Lung microvascular endothelial cell (primary cell): Measurements from ENCODE around the gene VARS1. TPM values are rescaled to one million over a fixed set of nuclear protein-coding genes. Genes with fewer than 3 reads are reported as not detected.
"Not testable (repeated sequence)": the region's sequence is repeated elsewhere in the genome, so short reads cannot be mapped to it uniquely, and the experiment has no call there.

Experiments used
- DNase-seq, 2 donors: peaks; one replicate each; pipeline versions ENCODE4 v3.0.0 to v3.0.0-alpha.2; 2010; ENCODE audit warnings: low read depth in 2 of 2
- total RNA-seq: library from RNA; depleted of rRNA; stranded (reverse); fragments of >200 nt; gene quantifications from 2 replicates; pipeline ENCODE4 v1.2.1, GENCODE V29; 2014

The VARS1 gene
- 36.3 and 39.0 TPM in 2 replicates for total RNA-seq

- peak; percentile 90 to 94 for DNase-seq
These were observed at the start of gene VARS1 for GRCh38 chr6:31795616-31796298. TSS of gene VARS1 (minus strand) at chr6:31795752. CDS start at chr6:31795217, 535 bp downstream.

DNA sequence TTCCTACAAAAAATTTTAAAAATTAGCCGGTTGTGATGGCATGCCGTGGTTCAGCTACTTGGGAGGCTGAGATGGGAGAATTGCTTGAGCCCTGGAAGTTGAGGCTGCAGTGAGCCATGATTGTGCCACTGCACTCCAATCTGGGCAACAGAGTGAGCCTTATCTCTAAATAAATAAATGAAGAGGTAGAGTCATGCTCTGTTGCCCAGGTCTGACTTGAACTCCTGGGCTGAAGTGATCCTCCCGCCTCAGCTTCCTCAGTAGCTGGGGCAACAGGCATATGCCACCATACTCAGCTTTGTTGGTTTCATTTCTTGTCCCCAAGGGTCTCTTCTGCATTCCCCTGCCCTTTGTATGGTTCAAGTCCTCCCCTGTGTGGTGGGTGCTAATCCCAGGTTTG lies 49.0 kb upstream of the VARS1 start:
- no peak for DNase-seq

DNA sequence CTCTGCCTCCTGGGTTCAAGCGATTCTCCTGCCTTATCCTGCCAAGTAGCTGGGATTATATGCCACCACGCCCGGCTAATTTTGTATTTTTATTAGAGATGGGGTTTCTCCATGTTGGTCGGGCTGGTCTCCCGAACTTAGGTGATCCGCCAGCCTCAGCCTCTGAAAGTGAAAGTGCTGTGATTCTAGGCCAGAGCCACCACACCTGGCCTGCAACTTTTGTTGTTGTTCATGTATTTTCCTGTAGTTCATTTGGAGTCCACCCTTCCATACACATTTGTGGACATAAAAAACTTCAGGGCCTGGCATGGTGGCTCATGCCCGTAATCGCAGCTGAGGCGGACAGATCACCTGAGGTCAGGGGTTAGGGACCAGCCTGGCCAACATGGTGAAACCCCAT lies 46.5 kb upstream of the VARS1 start:
- no peak for DNase-seq

- DNase-seq = not testable (repeated sequence)
These were observed 44.2 kb upstream of the VARS1 start for GRCh38 chr6:31839779-31840126.

- DNase-seq = no peak
These were observed 43.4 kb upstream of the VARS1 start for GRCh38 chr6:31838968-31839367.

- DNase-seq = not testable (repeated sequence)
These were observed 42.6 kb upstream of the VARS1 start for GRCh38 chr6:31838114-31838553.

DNA sequence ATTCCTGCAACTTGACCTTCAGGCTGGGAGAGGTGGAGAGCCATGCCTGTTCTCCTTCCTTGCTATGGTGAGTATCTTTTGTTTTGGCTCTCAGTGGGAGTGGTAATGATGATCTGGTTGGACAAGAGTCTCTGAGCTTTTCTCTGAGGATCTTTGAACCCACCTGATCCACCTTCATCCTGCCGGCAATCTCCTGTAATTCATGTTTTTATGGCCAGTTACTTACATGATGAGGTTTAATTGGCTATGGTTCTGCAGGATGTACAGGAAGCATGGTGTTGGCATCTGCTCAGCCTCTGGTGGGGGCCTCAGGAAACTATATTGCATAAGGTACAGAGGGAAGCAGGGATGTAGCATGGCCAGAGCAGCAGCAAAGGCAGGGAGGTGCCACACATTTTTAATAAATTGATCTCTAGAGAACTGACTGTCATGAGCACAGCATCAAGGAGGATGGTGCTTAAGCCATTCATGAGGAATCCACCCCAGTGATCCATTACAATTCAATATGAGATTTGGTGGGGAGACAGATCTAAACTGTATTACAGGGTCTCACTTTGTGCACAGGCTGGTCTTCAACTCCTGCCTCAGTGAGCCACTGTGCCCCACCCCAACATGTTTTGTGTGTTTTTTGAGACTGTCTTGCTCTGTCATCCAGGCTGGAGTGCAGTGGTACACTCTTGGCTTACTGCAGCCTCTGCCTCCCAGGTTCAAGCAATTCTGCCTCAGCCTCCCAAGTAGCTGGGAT lies 42.0 kb upstream of the VARS1 start:
- DNase-seq = peak; percentile 28 to 75

DNA sequence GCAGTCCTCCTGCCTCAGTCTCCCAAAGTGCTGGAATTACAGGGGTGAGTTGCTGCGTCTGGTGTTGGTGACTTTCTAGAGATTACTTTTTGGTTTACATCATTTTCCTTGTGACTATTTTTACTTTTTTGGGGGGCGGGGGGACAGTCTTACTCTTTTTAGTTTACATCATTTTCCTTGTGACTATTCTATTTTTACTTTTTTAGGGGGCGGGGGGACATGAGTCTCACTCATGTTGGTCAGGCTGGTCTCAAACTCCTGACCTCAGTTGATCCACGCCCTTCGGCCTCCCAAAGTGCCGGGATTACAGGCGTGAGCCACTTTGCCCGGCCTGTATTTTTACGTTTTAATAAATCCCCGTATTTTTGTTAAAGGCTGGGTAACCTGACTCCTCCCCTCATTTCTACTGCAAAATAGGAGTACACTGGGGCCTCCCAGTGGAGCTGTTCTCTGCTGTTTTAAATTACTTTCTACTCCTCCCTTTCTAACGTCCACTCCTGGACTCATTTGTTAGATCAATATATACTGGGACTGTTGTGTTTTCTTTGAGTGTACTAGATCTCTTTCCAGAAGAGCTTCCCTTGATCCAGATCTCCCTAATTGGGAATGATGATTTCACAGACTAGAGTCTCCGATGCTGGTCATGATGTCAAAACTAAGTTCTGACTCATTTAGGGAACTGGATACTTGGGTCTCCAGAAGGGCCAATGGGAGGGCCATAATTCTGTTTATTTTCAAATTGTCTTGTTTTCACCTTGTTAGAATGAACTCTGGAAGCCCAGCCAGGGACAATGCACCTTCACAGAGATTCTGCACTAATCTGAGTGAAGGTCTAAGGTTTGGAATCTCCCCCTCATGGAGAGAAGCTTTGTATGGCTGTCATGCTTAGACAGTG lies 41.2 kb upstream of the VARS1 start:
- peak; percentile 37 to 48 for DNase-seq

- no peak for DNase-seq
These were observed 40.5 kb upstream of the VARS1 start for GRCh38 chr6:31836047-31836473.

DNA sequence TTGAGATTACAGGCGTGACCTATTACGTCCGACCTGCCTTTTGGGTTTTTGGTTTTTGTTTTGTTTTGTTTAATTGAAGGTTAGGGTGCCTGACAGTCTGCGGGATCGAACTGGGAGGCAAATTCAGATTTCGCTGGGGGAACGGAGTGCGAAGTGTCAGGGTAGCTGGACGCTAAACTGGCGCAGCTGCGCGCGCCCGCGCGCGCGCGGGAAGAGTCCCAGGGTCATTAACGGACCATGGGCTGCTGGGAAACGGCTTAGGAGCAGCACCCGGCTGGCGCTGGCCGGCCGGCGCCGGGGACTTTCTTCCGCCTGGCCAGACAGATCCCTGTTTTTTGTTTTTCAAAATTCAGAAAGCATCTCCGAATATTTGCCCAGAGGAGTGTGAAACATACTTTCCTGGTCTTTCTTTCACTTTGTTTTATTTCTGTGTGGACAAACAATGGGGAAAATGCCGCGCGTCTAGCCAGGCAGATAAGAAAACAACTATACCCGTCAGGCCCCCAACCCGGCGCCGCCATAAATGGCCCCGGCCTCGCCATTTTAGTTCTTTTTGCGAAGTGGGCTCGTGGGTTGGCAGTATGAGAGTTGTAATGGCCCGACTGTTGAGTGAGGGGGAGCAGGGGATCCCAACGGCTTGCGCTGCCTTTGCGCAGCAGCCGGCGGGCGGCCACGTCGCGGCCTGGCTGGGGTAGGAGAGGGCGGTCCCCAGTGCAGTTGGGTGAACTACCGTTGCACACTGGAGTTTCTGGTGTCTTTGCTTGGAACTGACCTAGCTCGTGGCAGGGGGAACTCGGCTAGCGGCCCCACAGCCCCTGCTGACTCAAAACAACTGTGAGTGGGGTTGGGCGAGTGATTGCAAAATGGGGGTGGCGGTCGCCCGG lies 39.1 kb upstream of the VARS1 start:
- DNase-seq = peak; percentile 86 to 91

DNA sequence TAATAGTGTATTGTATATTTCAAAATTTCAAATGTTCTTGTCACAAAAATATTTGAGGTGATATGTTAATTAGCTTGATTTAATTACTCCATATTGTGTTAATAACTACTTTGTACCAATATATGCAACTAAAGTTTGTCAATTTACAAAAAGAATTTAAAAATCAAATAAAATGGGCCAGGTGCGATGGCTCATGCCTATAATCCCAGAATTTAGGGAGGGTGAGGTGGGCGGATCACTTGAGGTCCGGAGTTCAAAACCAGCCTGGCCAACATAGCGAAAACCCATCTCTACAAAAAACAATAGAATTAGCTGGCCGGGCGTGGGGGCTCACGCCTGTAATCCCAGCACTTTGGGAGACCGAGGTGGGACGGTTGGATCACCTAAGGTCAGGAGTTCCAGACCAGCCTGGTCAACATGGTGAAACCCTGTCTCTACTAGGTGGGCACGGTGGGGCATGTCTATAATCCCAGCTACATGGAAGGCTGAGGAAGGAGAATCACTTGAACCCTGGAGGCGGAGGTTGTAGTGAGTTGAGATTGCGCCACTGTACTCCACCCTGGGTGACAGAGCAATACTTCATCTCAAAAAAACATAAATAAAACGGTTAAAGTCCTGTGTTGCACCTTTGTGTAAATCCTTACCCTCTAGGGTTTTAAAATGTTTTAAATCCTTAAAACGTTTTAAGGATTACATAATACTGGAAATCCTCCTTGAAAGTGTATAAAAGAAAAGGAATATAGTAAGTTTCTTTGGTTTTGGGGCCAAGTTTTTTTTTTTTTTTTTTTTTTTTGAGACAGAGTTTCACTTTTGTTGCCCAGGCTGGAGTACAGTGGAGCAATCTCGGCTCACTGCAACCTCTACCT lies 36.0 kb upstream of the VARS1 start:
- DNase-seq = no peak

DNA sequence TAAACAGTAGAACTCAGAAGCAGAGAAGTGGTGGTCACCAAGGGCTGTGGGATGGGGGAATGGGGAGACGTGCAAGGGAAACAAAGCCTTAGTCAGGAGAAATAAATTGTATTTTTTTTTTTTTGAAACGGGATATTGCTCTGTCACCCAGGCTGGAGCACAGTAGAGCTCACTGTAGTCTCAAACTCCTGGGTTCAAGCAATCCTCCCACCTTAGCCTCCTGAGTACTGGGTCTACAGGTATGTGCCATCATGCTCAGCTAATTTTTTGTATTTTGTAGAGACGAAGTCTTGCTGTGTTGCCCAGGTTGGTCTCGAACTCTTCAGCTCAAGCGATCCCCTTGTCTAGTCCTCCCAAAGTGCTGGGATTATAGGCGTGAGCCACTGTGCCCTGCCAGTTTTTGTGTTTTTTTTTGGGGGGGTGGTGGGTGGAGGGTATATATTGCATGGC lies 35.4 kb upstream of the VARS1 start:
- no peak for DNase-seq

GRCh38 chr6:31829633-31830283 lies 34.2 kb upstream of the VARS1 start:
- DNase-seq = peak; percentile 58 to 75

DNA sequence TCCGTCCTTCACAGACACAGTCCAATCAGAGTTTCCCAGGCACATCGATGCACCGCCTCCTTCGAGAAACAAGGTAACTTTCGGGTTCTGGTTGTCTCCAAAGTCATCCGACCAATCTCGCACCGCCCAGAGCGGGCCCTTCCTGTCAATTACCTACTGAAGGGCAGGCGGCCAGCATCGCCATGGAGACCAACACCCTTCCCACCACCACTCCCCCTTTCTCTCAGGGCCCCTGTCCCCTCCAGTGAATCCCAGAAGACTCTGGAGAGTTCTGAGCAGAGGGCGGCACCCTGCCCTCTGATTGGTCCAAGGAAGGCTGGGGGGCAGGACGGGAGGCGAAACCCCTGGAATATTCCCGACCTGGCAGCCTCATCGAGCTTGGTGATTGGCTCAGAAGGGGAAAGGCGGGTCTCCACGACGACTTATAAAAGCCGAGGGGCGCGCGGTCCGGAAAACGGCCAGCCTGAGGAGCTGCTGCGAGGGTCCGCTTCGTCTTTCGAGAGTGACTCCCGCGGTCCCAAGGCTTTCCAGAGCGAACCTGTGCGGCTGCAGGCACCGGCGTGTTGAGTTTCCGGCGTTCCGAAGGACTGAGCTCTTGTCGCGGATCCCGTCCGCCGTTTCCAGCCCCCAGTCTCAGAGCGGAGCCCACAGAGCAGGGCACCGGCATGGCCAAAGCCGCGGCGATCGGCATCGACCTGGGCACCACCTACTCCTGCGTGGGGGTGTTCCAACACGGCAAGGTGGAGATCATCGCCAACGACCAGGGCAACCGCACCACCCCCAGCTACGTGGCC lies 31.9 kb upstream of the VARS1 start, which contains the start of gene HSPA1B:
Gene HSPA1B (plus strand): TSS at position 453 of the 794 bp plus-strand sequence. CDS start 213 bp downstream, at position 666.
- peak; percentile 91 to 98 for DNase-seq

- no peak for DNase-seq
These were observed 31.3 kb upstream of the VARS1 start for GRCh38 chr6:31826793-31827285.

DNA sequence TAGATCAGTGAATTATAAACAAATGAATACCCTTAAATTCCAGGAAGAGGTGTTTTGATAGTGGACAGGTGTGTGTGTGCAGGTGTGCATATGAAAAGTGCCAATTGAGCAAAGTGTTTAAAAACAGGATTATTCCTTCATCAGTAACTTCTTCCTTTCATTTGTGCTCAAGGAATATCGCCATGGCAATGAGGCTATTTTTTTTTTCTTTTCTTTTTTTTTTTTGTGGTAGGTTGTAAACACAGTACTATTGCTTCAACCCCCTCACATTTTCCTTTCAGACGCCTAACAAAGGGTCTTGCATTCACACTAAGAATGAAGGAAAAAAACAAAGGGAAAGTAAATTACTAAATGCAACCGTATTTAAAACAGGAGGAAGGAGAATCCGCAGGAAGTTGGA lies 30.0 kb upstream of the VARS1 start:
- DNase-seq = no peak

DNA sequence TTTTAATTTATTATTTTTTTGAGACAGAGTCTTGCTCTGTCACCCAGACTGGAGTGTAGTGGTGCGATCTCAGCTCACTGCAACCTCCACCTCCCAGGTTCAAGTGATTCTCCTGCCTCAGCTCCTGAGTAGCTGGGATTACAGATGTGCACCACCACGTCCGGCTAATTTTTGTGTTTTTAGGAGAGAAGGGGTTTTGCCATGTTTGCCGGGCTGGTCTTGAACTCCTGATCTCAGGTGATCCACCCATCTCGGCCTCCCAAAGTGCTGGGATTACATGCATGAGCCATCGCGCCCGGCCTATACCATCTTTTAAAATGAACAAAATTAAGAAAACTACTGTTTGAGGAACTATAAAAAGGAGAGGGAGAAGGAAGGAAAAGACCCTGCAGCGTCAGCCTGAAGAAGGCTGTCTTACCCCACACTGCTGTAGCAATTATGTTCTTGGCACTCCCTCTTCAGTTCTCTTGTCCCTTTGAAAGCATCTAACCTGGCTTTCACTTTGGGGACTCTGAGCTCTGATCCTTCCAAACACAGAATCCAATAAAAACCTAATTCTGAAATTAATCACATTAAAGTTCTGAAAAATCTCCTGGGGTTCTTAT lies 28.1 kb upstream of the VARS1 start:
- DNase-seq = not testable (repeated sequence)
